HCT116 (cell line): ENCODE measurements around the gene ACSBG1. TPM values are rescaled to one million over a fixed set of nuclear protein-coding genes. Genes with fewer than 3 reads are reported as not detected.

Source experiments
- ATAC-seq: fragments of 200-7000 bp; cut with Tn5 transposase; 2 replicates; pipeline ENCODE4 v1.9.1; 2020; ENCODE audit warnings: mild to moderate bottlenecking, moderate library complexity
- BruUV-seq: library from RNA; stranded (reverse); fragments of 400-500 nt; replicated peaks from 2 replicates; lab custom pipeline; 2021; lab: Mats Ljungman, UMichigan
- CTCF ChIA-PET: fragments of 300-600 bp; sonication (Branson Sonifier 250); formaldehyde crosslinking; loops from one replicate; lab custom pipeline; 2021; ENCODE audit warnings: antibody characterized with exemption; lab: Charles Lee
- POLR2A ChIA-PET: fragments of 300-600, 350-600 bp; sonication (Branson Sonifier 250); formaldehyde crosslinking; loops from one replicate; lab custom pipeline; 2021; ENCODE audit warnings: antibody characterized with exemption; lab: Charles Lee
- RAD21 ChIA-PET, 2 experiments: fragments of 300-600 bp; sonication (Branson Sonifier 250); formaldehyde crosslinking; loops; one replicate each; lab custom pipeline; 2023; ENCODE audit warnings: low total read pairs in 2 of 2; ENCODE audit not compliant: uncharacterized antibody in 2 of 2, unreplicated experiment in 2 of 2, low non-redundant PET in 1 of 2; lab: Charles Lee
- DNase-seq: peaks from one replicate; pipeline ENCODE4 v3.0.0-alpha.2; 2010; ENCODE audit warnings: low read depth, low spot score
- H2AFZ ChIP-seq: fragments of 200-600 bp; shearing (Covaris generic), sonication (generic); 2 replicates; pipeline ENCODE4 v1.6.1; 2017; ENCODE audit warnings: low read depth, mixed run types, mixed read lengths, antibody characterized with exemption, low read length; ENCODE audit not compliant: poor library complexity, severe bottlenecking
- H3K27ac ChIP-seq: 2 replicates; pipeline ENCODE4 v1.5.1; 2012; ENCODE audit warnings: low read depth, low read length
- H3K27me3 ChIP-seq: fragments of 200-600 bp; sonication (generic); 2 replicates; pipeline ENCODE4 v1.6.1; 2016; ENCODE audit warnings: mixed run types, low read length, mixed read lengths; ENCODE audit not compliant: insufficient read depth
- H3K36me3 ChIP-seq, 2 experiments: fragments of 200-500 bp in 1 of 2; fragments of 200-600 bp in 1 of 2; sonication (Bioruptor generic) in 1 of 2; sonication (generic) in 1 of 2; 2 replicates each; pipeline versions ENCODE4 v1.5.1 to v1.6.1; 2014 to 2016; ENCODE audit warnings: low read length in 2 of 2, inconsistent platforms in 1 of 2, mixed read lengths in 1 of 2, mixed run types in 1 of 2; ENCODE audit not compliant: insufficient read depth in 2 of 2, control insufficient read depth in 1 of 2
- H3K4me1 ChIP-seq, 2 experiments: fragments of 200-600 bp in 1 of 2; sonication (generic) in 1 of 2; 2 replicates each; pipeline versions ENCODE4 v1.5.1 to v1.6.1; 2012 to 2017; ENCODE audit warnings: low read length in 2 of 2, inconsistent platforms in 1 of 2, mild to moderate bottlenecking in 1 of 2, mixed read lengths in 1 of 2, mixed run types in 1 of 2, moderate library complexity in 1 of 2; ENCODE audit not compliant: insufficient read depth in 2 of 2, control insufficient read depth in 1 of 2
- H3K4me2 ChIP-seq: fragments of 200-600 bp; sonication (generic); 2 replicates; pipeline ENCODE4 v1.6.1; 2017; ENCODE audit warnings: mixed run types, low read length, mixed read lengths
- H3K4me3 ChIP-seq, 2 experiments: fragments of 200-600 bp in 1 of 2; sonication (generic) in 1 of 2; replicated peaks in 1 of 2; 2 replicates each; pipeline ENCODE4 v1.5.1; 2011 to 2016; ENCODE audit warnings: low read length in 2 of 2, control low read depth in 1 of 2, low read depth in 1 of 2, mild to moderate bottlenecking in 1 of 2, mixed read lengths in 1 of 2, mixed run types in 1 of 2
- H3K79me2 ChIP-seq: fragments of 200-600 bp; sonication (generic); 2 replicates; pipeline ENCODE4 v1.6.1; 2017; ENCODE audit warnings: mild to moderate bottlenecking, mixed run types, low read length, moderate library complexity, mixed read lengths; ENCODE audit not compliant: insufficient read depth
- H3K9ac ChIP-seq: fragments of 200-600 bp; sonication (generic); 2 replicates; pipeline ENCODE4 v1.6.1; 2016; ENCODE audit warnings: low read length, mixed read lengths
- H3K9me2 ChIP-seq: fragments of 200-600 bp; sonication (generic), shearing (Covaris generic); 2 replicates; pipeline ENCODE4 v1.6.1; 2017; ENCODE audit warnings: mixed run types, mild to moderate bottlenecking, moderate library complexity; ENCODE audit not compliant: insufficient read depth
- H3K9me3 ChIP-seq, 2 experiments: fragments of 200-500 bp in 1 of 2; fragments of 200-600 bp in 1 of 2; sonication (Bioruptor generic) in 1 of 2; sonication (generic) in 1 of 2; 2 replicates each; pipeline ENCODE4 v1.6.1; 2014 to 2017; ENCODE audit warnings: low read length in 2 of 2, mixed read lengths in 2 of 2, inconsistent platforms in 1 of 2, low read depth in 1 of 2, mild to moderate bottlenecking in 1 of 2, mixed run types in 1 of 2, moderate library complexity in 1 of 2; ENCODE audit not compliant: control insufficient read depth in 1 of 2, insufficient read depth in 1 of 2
- H4K20me1 ChIP-seq: fragments of 200-600 bp; sonication (generic), shearing (Covaris generic); 2 replicates; pipeline ENCODE4 v1.6.1; 2017; ENCODE audit warnings: mixed run types, mild to moderate bottlenecking, moderate library complexity; ENCODE audit not compliant: insufficient read depth
- CEBPB ChIP-seq: IDR thresholded peaks from 2 replicates; pipeline ENCODE4 v1.6.1; 2012; ENCODE audit warnings: low read depth
- CTCF ChIP-seq, 3 experiments: fragments of 200-600 bp in 1 of 3; sonication (generic) in 1 of 3; IDR thresholded peaks in 2 of 3; conservative IDR thresholded peaks in 1 of 3; 2 replicates each; pipeline ENCODE4 v1.5.1; 2012 to 2017; ENCODE audit warnings: low read depth in 2 of 3, low read length in 2 of 3, antibody characterized with exemption in 1 of 3, borderline replicate concordance in 1 of 3, control low read depth in 1 of 3, mild to moderate bottlenecking in 1 of 3, mixed read lengths in 1 of 3, mixed run types in 1 of 3, moderate library complexity in 1 of 3; ENCODE audit not compliant: insufficient read depth in 1 of 3
- EGR1 ChIP-seq: IDR thresholded peaks from 2 replicates; pipeline ENCODE4 v1.6.1; 2012; ENCODE audit warnings: low read depth
- ELF1 ChIP-seq: IDR thresholded peaks from 2 replicates; pipeline ENCODE4 v1.6.1; 2012; ENCODE audit warnings: low read depth, borderline replicate concordance
- EZH2 ChIP-seq: fragments of 200-600 bp; sonication (generic); IDR thresholded peaks from 2 replicates; pipeline ENCODE4 v1.6.1; 2017; ENCODE audit warnings: antibody characterized with exemption, mixed run types
- EZH2phosphoT487 ChIP-seq: fragments of 200-600 bp; IDR thresholded peaks from 2 replicates; pipeline ENCODE4 v1.6.1; 2018; ENCODE audit warnings: antibody characterized with exemption, borderline replicate concordance
- FOSL1 ChIP-seq: IDR thresholded peaks from 2 replicates; pipeline ENCODE4 v1.6.1; 2012; ENCODE audit warnings: low read depth
- JUND ChIP-seq: IDR thresholded peaks from 2 replicates; pipeline ENCODE4 v1.6.1; 2012
- MAX ChIP-seq: IDR thresholded peaks from 2 replicates; pipeline ENCODE4 v1.6.1; 2012
- POLR2A ChIP-seq: IDR thresholded peaks from 2 replicates; pipeline ENCODE4 v1.7.0; 2011; ENCODE audit warnings: borderline replicate concordance; ENCODE audit not compliant: insufficient read depth, insufficient read length; ENCODE audit errors: extremely low read depth
- RAD21 ChIP-seq: IDR thresholded peaks from 2 replicates; pipeline ENCODE4 v1.6.1; 2012; ENCODE audit warnings: low read depth, mild to moderate bottlenecking
- REST ChIP-seq: IDR thresholded peaks from 2 replicates; pipeline ENCODE4 v1.6.1; 2012; ENCODE audit warnings: low read depth
- SIN3A ChIP-seq: IDR thresholded peaks from 2 replicates; pipeline ENCODE4 v1.6.1; 2012; ENCODE audit warnings: low read depth
- SP1 ChIP-seq: IDR thresholded peaks from 2 replicates; pipeline ENCODE4 v1.6.1; 2012; ENCODE audit warnings: low read depth
- TCF7L2 ChIP-seq: IDR thresholded peaks from 2 replicates; pipeline ENCODE4 v1.7.0; 2011; ENCODE audit warnings: borderline replicate concordance, inconsistent platforms; ENCODE audit not compliant: insufficient read depth, insufficient read length; ENCODE audit errors: extremely low read depth
- YY1 ChIP-seq: IDR thresholded peaks from 2 replicates; pipeline ENCODE4 v1.6.1; 2011; ENCODE audit warnings: low read length, low read depth, moderate library complexity, mild to moderate bottlenecking; ENCODE audit not compliant: insufficient replicate concordance; ENCODE audit errors: extremely low read depth
- ZBTB33 ChIP-seq: IDR thresholded peaks from 2 replicates; pipeline ENCODE4 v1.6.1; 2011; ENCODE audit warnings: mild to moderate bottlenecking, low read length, moderate library complexity; ENCODE audit not compliant: insufficient replicate concordance; ENCODE audit errors: extremely low read depth
- ZFX ChIP-seq: fragments of 450-650 bp; IDR thresholded peaks from 2 replicates; pipeline ENCODE4 v1.6.1; 2017
- intact Hi-C: fragments of 100-400 bp; cut with micrococcal nuclease; formaldehyde crosslinking; loops from 2 replicates; pipeline ENCODE4 v1.10.0; 2022
- total RNA-seq: library from RNA; stranded (reverse); gene quantifications from one replicate; pipeline ENCODE4 v1.2.1, GENCODE V29; 2021; ENCODE audit not compliant: unreplicated experiment

ACSBG1 gene
- total RNA-seq, 1 experiment from 2014 or later, result 0.71 TPM

GRCh38 chr15:78192826-78193594, 41.4 kb downstream of the ACSBG1 start:
- Histone ChIP-seq H3K4me1 (no peaks in the 10 kb centered on the region), H3K9ac (no peak overlapping the region), H2AFZ (no peak overlapping the region), H3K27me3 (no peaks in the 10 kb centered on the region), H4K20me1 (no peaks in the 10 kb centered on the region), H3K79me2 (no peaks in the 10 kb centered on the region), H3K9me2 (no peaks in the 10 kb centered on the region), H3K4me3 (no peak overlapping the region), H3K4me2 (no peak overlapping the region), H3K27ac (no peak overlapping the region), H3K36me3 (no peaks in the 10 kb centered on the region), H3K9me3 (no peaks in the 10 kb centered on the region)
- intact Hi-C loops, result no loop called here
- ChIA-PET RAD21 (no interaction called here), POLR2A (interaction anchor here (0.6 kb wide), 1 partner anchor 76 kb away, joined by 3 read pairs; no protein-coding TSS in a partner anchor), CTCF (interaction anchor here (1.1 to 1.4 kb wide), 2 partner anchors 8 to 79 kb away, joined by 3 to 5 read pairs; no protein-coding TSS in a partner anchor)
- DNase-seq (no peak), ATAC-seq (no peak)
- no TSS peak for BruUV-seq
- TF ChIP-seq JUND (no peak), CEBPB (no peak), ZFX (no peak), EZH2phosphoT487 (no peak), POLR2A (no peak), SP1 (no peak), TCF7L2 (no peak), RAD21 (no peak), YY1 (no peak), CTCF (IDR thresholded peaks at IDR 0.05 in 2 of 3, conservative IDR thresholded peaks at IDR 0.05 in 1 of 3; ENCODE audit: borderline replicate concordance in 1 of 3, insufficient read depth in 1 of 3, low read depth in 2 of 3, low read length in 2 of 3) (no peak), ZBTB33 (no peak), EZH2 (no peak), SIN3A (no peak), ELF1 (no peak), EGR1 (no peak), FOSL1 (no peak), MAX (no peak), REST (no peak)
